Measurements from ENCODE around the gene GH2.

Gene GH2

GRCh38 chr17:63842540-63843386, 39.0 kb downstream of the GH2 start, which contains the start of gene SMARCD2:
TSS of gene SMARCD2 (minus strand) at chr17:63842685. CDS start at chr17:63842674, 11 bp downstream.
- in situ Hi-C loops (cut with MboI; ENCODE audit: low sequenced_read_pairs) = loop anchor here (25.0 kb wide), 1 partner anchor 405 kb away; the partner anchor contains the start of gene CYB561

GRCh38 chr17:63842173-63842539, 39.6 kb downstream of the GH2 start:
- in situ Hi-C loops (cut with MboI; ENCODE audit: low sequenced_read_pairs) = loop anchor here (25.0 kb wide), 1 partner anchor 405 kb away; the partner anchor contains the start of gene CYB561

GRCh38 chr17:63841350-63842172, 40.2 kb downstream of the GH2 start:
- in situ Hi-C loops (cut with MboI; ENCODE audit: low sequenced_read_pairs) = loop anchor here (25.0 kb wide), 1 partner anchor 404 kb away; the partner anchor contains the start of gene CYB561

- in situ Hi-C loops (cut with MboI; ENCODE audit: low sequenced_read_pairs) = loop anchor here (25.0 kb wide), 1 partner anchor 403 kb away; the partner anchor contains the start of gene CYB561
Measured at GRCh38 chr17:63840591-63841349, 41.0 kb downstream of the GH2 start.

- in situ Hi-C loops (cut with MboI; ENCODE audit: low sequenced_read_pairs) = loop anchor here (25.0 kb wide), 1 partner anchor 401 kb away; the partner anchor contains the start of gene CYB561
Measured at GRCh38 chr17:63838631-63839171, 43.0 kb downstream of the GH2 start.

GRCh38 chr17:63837962-63838600, 43.7 kb downstream of the GH2 start:
- in situ Hi-C loops (cut with MboI; ENCODE audit: low sequenced_read_pairs) = loop anchor here (25.0 kb wide), 1 partner anchor 401 kb away; the partner anchor contains the start of gene CYB561

GRCh38 chr17:63837480-63837879, 44.3 kb downstream of the GH2 start:
- in situ Hi-C loops (cut with MboI; ENCODE audit: low sequenced_read_pairs) = loop anchor here (25.0 kb wide), 1 partner anchor 400 kb away; the partner anchor contains the start of gene CYB561

- in situ Hi-C loops (cut with MboI; ENCODE audit: low sequenced_read_pairs) = loop anchor here (25.0 kb wide), 1 partner anchor 400 kb away; the partner anchor contains the start of gene CYB561
Measured at GRCh38 chr17:63836811-63837210, 44.9 kb downstream of the GH2 start.

- in situ Hi-C loops (cut with MboI; ENCODE audit: low sequenced_read_pairs) = loop anchor here (25.0 kb wide), 1 partner anchor 398 kb away; the partner anchor contains the start of gene CYB561
Measured at GRCh38 chr17:63835167-63835720, 46.5 kb downstream of the GH2 start.

GRCh38 chr17:63834431-63835166, 47.1 kb downstream of the GH2 start:
- in situ Hi-C loops (cut with MboI; ENCODE audit: low sequenced_read_pairs) = loop anchor here (25.0 kb wide), 1 partner anchor 397 kb away; the partner anchor contains the start of gene CYB561

GRCh38 chr17:63833741-63834373, 47.9 kb downstream of the GH2 start:
- in situ Hi-C loops (cut with MboI; ENCODE audit: low sequenced_read_pairs) = loop anchor here (25.0 kb wide), 1 partner anchor 397 kb away; the partner anchor contains the start of gene CYB561

- in situ Hi-C loops (cut with MboI; ENCODE audit: low sequenced_read_pairs) = loop anchor here (25.0 kb wide), 1 partner anchor 396 kb away; the partner anchor contains the start of gene CYB561
Measured at GRCh38 chr17:63833026-63833740, 48.6 kb downstream of the GH2 start.

GRCh38 chr17:63832455-63832854, 49.3 kb downstream of the GH2 start:
- in situ Hi-C loops (cut with MboI; ENCODE audit: low sequenced_read_pairs) = loop anchor here (25.0 kb wide), 1 partner anchor 395 kb away; the partner anchor contains the start of gene CYB561

- in situ Hi-C loops (cut with MboI; ENCODE audit: low sequenced_read_pairs) = loop anchor here (25.0 kb wide), 1 partner anchor 395 kb away; the partner anchor contains the start of gene CYB561
Measured at GRCh38 chr17:63832014-63832413, 49.7 kb downstream of the GH2 start.

GRCh38 chr17:63831505-63831904, 50.2 kb downstream of the GH2 start:
- in situ Hi-C loops (cut with MboI; ENCODE audit: low sequenced_read_pairs) = loop anchor here (25.0 kb wide), 1 partner anchor 394 kb away; the partner anchor contains the start of gene CYB561

GRCh38 chr17:63830904-63831491, 50.7 kb downstream of the GH2 start:
- in situ Hi-C loops (cut with MboI; ENCODE audit: low sequenced_read_pairs) = loop anchor here (25.0 kb wide), 1 partner anchor 394 kb away; the partner anchor contains the start of gene CYB561

Measured in HL-60/S4 (cell line).